ENCODE measurements around the gene TRAK2.
A peak's percentile ranks its signal among the peaks of the same experiment; 100 is the strongest.
"Not testable (repeated sequence)": the region's sequence is repeated elsewhere in the genome, so short reads cannot be mapped to it uniquely, and the experiment has no call there.

Gene TRAK2

GRCh38 chr2:201451292-201452057, at the start of gene TRAK2, which contains the start of gene STRADB:
Gene TRAK2 (minus strand): TSS chr2:201451458. CDS start chr2:201420507, 30,951 bp downstream.
Gene STRADB (plus strand): TSS chr2:201451740. CDS start chr2:201454841, 3,101 bp downstream.
- TF ChIP-seq, protein P1, sequence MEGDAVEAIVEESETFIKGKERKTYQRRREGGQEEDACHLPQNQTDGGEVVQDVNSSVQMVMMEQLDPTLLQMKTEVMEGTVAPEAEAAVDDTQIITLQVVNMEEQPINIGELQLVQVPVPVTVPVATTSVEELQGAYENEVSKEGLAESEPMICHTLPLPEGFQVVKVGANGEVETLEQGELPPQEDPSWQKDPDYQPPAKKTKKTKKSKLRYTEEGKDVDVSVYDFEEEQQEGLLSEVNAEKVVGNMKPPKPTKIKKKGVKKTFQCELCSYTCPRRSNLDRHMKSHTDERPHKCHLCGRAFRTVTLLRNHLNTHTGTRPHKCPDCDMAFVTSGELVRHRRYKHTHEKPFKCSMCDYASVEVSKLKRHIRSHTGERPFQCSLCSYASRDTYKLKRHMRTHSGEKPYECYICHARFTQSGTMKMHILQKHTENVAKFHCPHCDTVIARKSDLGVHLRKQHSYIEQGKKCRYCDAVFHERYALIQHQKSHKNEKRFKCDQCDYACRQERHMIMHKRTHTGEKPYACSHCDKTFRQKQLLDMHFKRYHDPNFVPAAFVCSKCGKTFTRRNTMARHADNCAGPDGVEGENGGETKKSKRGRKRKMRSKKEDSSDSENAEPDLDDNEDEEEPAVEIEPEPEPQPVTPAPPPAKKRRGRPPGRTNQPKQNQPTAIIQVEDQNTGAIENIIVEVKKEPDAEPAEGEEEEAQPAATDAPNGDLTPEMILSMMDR (IDR thresholded peaks at IDR 0.05) = peak; percentile 50
- H3K36me3 ChIP-seq = no peaks in the 10 kb centered on the region
- H3K27me3 ChIP-seq = peaks cover 26% of the 10 kb centered on the region
- H3K4me3 ChIP-seq (ENCODE audit: low read depth in 1 of 2, low read length in 1 of 2) = peak within 1 kb of the TSS; percentile 99 to 100
- H3K9me3 ChIP-seq = no peaks in the 10 kb centered on the region
- H3K27ac ChIP-seq = peak within 1 kb of the TSS; percentile 88
- peaks cover 17 to 19% of the 10 kb centered on the region in 2 experiments for H3K4me1 ChIP-seq (ENCODE audit: control insufficient read depth in 1 of 2, insufficient read depth in 1 of 2, low read depth in 1 of 2, low read length in 1 of 2)

DNA sequence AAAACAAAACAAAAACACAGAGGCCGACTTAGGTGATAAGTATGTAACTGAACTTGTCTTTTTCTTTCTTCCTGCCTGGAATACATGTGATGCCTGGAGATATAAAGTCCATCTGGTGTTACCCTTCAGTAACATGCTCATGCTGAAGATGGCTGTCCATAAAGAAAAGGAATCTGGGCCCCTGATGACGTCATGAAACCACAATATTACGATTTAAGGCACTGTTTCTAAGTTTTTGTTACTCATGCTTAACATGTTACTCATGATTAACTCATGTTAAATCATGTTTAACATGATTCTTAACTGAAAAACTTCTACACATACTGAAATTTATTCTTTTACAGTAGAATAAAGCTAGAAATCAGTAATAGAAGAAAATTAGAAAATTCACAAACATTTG, 49.3 kb upstream of the TRAK2 start:
- Histone ChIP-seq H3K4me3 (ENCODE audit: low read depth in 1 of 2, low read length in 1 of 2) (no peak overlapping the region), H3K27ac (no peak overlapping the region), H3K9me3 (no peaks in the 10 kb centered on the region), H3K36me3 (no peaks in the 10 kb centered on the region), H3K4me1 (ENCODE audit: control insufficient read depth in 1 of 2, insufficient read depth in 1 of 2, low read depth in 1 of 2, low read length in 1 of 2) (no peaks in the 10 kb centered on the region), H3K27me3 (no peaks in the 10 kb centered on the region)
- TF ChIP-seq, protein P1 (IDR thresholded peaks at IDR 0.05) = no peak

DNA sequence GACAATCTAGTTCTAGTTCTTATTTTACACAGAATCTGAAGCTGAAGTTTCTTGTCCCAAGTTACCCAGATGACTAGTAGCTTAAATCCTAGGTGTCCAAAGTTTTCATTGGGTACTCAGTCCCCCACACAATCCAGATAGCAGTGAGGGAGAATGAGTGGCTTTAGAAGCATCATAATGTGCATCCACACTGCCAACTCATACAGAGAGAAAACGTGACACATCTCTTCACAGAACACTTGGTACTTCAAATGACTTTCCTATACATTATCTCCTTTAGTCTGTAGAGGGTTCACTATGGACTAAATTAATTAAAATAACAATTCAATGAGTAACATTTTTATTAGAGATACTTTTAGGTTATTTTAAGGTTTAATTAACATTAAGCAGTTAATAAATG, 45.5 kb upstream of the TRAK2 start:
- H3K4me3 ChIP-seq (ENCODE audit: low read depth in 1 of 2, low read length in 1 of 2) = no peak overlapping the region
- no peak overlapping the region for H3K27ac ChIP-seq
- no peaks in the 10 kb centered on the region for H3K4me1 ChIP-seq (ENCODE audit: control insufficient read depth in 1 of 2, insufficient read depth in 1 of 2, low read depth in 1 of 2, low read length in 1 of 2)
- H3K36me3 ChIP-seq = no peaks in the 10 kb centered on the region
- TF ChIP-seq, protein P1 (IDR thresholded peaks at IDR 0.05) = no peak
- peaks cover 9% of the 10 kb centered on the region for H3K27me3 ChIP-seq
- no peaks in the 10 kb centered on the region for H3K9me3 ChIP-seq

GRCh38 chr2:201490291-201490690, 39.0 kb upstream of the TRAK2 start:
- TF ChIP-seq, protein P1 (IDR thresholded peaks at IDR 0.05) = no peak
- no peaks in the 10 kb centered on the region for H3K9me3 ChIP-seq

GRCh38 chr2:201484805-201485204, 33.5 kb upstream of the TRAK2 start:
- H3K4me3 ChIP-seq (ENCODE audit: low read depth in 1 of 2, low read length in 1 of 2) = no peak overlapping the region
- H3K9me3 ChIP-seq = no peaks in the 10 kb centered on the region
- no peak overlapping the region for H3K27ac ChIP-seq
- no peaks in the 10 kb centered on the region for H3K36me3 ChIP-seq
- H3K27me3 ChIP-seq = no peaks in the 10 kb centered on the region
- no peaks in the 10 kb centered on the region for H3K4me1 ChIP-seq (ENCODE audit: control insufficient read depth in 1 of 2, insufficient read depth in 1 of 2, low read depth in 1 of 2, low read length in 1 of 2)
- TF ChIP-seq, protein P1 (IDR thresholded peaks at IDR 0.05) = no peak

More at GRCh38 chr2:201490291-201490690, 39.0 kb upstream of the TRAK2 start:
- H3K27ac ChIP-seq = no peak overlapping the region
- peaks cover 9% of the 10 kb centered on the region for H3K27me3 ChIP-seq
- no peaks in the 10 kb centered on the region for H3K36me3 ChIP-seq
- no peaks in the 10 kb centered on the region for H3K4me1 ChIP-seq (ENCODE audit: control insufficient read depth in 1 of 2, insufficient read depth in 1 of 2, low read depth in 1 of 2, low read length in 1 of 2)
- no peak overlapping the region for H3K4me3 ChIP-seq (ENCODE audit: low read depth in 1 of 2, low read length in 1 of 2)

DNA sequence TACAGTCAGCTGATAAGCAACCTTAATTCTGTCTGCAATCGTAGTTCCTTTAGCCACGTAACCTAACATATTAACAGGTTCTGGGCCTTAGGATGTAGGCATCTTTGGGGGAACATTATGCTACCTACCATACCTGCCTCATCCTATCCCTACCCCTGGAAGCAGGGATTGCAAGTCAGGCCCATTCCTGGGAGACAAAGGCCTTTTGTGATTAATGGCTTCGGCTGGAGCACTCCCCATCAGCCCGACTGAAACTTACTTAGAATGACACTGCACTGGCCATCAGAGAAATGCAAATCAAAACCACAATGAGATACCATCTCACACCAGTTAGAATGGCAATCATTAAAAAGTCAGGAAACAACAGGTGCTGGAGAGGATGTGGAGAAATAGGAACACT, 32.5 kb upstream of the TRAK2 start:
- H3K4me1 ChIP-seq (ENCODE audit: control insufficient read depth in 1 of 2, insufficient read depth in 1 of 2, low read depth in 1 of 2, low read length in 1 of 2); H3K36me3 ChIP-seq; H3K27me3 ChIP-seq; H3K4me3 ChIP-seq (ENCODE audit: low read depth in 1 of 2, low read length in 1 of 2); H3K9me3 ChIP-seq; H3K27ac ChIP-seq: not testable (repeated sequence)
